ENCODE data around the gene NSA2.

DNA sequence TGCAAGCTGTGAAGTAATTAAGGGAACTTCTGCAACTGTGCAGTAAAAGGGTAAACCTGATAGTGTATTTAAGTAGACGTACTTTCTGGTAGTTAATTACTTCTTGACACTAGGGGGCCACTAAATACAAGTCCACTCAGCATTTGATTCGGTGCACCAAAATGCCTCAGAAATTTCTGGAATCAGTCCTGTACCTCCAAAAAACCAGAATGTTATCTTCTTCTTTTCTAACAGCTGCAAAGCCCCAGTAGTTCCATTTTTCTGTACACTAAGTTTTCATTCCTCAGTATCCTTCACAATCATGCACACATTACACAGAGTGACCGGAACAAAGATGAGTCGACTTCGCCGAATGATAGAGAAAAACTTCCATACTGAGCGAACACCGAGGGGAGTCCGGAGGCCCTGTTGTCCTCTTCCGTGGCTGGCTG, 616 bp upstream of the NSA2 start:
- TF ChIP-seq CTCF (IDR thresholded peaks at IDR 0.05): no peak
- no peak for TF ChIP-seq POLR2A (IDR thresholded peaks at IDR 0.05)
- TF ChIP-seq EP300 (IDR thresholded peaks at IDR 0.05): no peak

Data from ovary (tissue), 3 donors.